ENCODE results near the gene TRAPPC6A. TPM values are rescaled to one million over a fixed set of nuclear protein-coding genes. Genes with fewer than 3 reads are reported as not detected.

TRAPPC6A gene
- total and polyA plus RNA-seq, 2 of the 13 experiments (the other 11 are each of a cell fraction or from before 2014, with no cell fraction given) = 6.5 to 21.0 TPM

DNA sequence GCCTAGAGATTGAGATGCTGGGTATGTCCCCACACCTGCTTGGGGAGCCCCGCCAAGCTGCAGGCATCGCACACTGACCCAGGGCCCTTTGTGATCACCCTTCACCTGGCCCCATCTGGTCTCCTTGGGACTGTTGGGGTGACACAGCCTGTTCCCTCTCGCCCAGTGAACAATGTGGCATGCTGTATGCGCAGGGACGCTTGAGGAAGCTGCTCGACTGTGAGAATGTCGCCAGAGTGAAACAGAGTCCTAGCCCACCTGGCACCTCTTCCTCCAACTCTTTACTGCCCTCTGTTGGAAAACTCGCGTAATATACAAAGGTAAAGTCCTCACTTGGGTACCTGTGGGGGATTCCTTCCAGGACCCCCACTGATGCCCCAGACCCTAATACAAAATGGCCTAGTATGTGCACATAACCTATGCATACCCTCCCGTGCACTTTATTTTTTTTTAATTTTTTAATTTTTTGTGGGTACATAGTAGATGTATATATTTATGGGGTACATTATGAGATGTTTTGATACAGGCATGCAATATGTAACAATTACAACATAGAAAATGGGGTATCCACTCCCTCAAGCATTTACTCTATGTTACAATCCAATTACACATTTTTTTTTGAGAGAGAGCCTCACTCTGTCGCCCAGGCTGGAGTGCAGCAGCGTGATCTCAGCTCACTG is 9.5 kb upstream of the TRAPPC6A start (continued):
- TF ChIP-seq ZNF639 (CRISPR knock-in tag; conservative IDR thresholded peaks at IDR 0.05) (no peak), RBFOX2 (IDR thresholded peaks at IDR 0.05; ENCODE audit: low read depth, low read length) (no peak), ZNF382 (CRISPR knock-in tag; IDR thresholded peaks at IDR 0.05; ENCODE audit: borderline replicate concordance) (no peak), PCBP2 (optimal IDR thresholded peaks at IDR 0.05; ENCODE audit: low read depth, low read length, poor library complexity, severe bottlenecking) (no peak), PHF20 (CRISPR knock-in tag; IDR thresholded peaks at IDR 0.05) (no peak), KDM6A (CRISPR knock-in tag; IDR thresholded peaks at IDR 0.05; ENCODE audit: low read depth) (no peak), ZNF878 (CRISPR knock-in tag; IDR thresholded peaks at IDR 0.05) (no peak)
- TF ChIP-seq, protein P1, sequence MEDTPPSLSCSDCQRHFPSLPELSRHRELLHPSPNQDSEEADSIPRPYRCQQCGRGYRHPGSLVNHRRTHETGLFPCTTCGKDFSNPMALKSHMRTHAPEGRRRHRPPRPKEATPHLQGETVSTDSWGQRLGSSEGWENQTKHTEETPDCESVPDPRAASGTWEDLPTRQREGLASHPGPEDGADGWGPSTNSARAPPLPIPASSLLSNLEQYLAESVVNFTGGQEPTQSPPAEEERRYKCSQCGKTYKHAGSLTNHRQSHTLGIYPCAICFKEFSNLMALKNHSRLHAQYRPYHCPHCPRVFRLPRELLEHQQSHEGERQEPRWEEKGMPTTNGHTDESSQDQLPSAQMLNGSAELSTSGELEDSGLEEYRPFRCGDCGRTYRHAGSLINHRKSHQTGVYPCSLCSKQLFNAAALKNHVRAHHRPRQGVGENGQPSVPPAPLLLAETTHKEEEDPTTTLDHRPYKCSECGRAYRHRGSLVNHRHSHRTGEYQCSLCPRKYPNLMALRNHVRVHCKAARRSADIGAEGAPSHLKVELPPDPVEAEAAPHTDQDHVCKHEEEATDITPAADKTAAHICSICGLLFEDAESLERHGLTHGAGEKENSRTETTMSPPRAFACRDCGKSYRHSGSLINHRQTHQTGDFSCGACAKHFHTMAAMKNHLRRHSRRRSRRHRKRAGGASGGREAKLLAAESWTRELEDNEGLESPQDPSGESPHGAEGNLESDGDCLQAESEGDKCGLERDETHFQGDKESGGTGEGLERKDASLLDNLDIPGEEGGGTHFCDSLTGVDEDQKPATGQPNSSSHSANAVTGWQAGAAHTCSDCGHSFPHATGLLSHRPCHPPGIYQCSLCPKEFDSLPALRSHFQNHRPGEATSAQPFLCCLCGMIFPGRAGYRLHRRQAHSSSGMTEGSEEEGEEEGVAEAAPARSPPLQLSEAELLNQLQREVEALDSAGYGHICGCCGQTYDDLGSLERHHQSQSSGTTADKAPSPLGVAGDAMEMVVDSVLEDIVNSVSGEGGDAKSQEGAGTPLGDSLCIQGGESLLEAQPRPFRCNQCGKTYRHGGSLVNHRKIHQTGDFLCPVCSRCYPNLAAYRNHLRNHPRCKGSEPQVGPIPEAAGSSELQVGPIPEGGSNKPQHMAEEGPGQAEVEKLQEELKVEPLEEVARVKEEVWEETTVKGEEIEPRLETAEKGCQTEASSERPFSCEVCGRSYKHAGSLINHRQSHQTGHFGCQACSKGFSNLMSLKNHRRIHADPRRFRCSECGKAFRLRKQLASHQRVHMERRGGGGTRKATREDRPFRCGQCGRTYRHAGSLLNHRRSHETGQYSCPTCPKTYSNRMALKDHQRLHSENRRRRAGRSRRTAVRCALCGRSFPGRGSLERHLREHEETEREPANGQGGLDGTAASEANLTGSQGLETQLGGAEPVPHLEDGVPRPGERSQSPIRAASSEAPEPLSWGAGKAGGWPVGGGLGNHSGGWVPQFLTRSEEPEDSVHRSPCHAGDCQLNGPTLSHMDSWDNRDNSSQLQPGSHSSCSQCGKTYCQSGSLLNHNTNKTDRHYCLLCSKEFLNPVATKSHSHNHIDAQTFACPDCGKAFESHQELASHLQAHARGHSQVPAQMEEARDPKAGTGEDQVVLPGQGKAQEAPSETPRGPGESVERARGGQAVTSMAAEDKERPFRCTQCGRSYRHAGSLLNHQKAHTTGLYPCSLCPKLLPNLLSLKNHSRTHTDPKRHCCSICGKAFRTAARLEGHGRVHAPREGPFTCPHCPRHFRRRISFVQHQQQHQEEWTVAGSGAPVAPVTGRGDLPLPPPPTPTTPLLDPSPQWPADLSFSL (CRISPR knock-in tag; IDR thresholded peaks at IDR 0.05) = 0 out of 2 replicates have a peak, but pooled peaks have one; percentile 32
- TF ChIP-seq, protein P2, sequence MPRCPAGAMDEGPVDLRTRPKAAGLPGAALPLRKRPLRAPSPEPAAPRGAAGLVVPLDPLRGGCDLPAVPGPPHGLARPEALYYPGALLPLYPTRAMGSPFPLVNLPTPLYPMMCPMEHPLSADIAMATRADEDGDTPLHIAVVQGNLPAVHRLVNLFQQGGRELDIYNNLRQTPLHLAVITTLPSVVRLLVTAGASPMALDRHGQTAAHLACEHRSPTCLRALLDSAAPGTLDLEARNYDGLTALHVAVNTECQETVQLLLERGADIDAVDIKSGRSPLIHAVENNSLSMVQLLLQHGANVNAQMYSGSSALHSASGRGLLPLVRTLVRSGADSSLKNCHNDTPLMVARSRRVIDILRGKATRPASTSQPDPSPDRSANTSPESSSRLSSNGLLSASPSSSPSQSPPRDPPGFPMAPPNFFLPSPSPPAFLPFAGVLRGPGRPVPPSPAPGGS (CRISPR knock-in tag; IDR thresholded peaks at IDR 0.05) = no peak
- TF ChIP-seq, protein P3, sequence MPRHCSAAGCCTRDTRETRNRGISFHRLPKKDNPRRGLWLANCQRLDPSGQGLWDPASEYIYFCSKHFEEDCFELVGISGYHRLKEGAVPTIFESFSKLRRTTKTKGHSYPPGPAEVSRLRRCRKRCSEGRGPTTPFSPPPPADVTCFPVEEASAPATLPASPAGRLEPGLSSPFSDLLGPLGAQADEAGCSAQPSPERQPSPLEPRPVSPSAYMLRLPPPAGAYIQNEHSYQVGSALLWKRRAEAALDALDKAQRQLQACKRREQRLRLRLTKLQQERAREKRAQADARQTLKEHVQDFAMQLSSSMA (CRISPR knock-in tag; IDR thresholded peaks at IDR 0.05) = no peak
- TF ChIP-seq, protein P4, sequence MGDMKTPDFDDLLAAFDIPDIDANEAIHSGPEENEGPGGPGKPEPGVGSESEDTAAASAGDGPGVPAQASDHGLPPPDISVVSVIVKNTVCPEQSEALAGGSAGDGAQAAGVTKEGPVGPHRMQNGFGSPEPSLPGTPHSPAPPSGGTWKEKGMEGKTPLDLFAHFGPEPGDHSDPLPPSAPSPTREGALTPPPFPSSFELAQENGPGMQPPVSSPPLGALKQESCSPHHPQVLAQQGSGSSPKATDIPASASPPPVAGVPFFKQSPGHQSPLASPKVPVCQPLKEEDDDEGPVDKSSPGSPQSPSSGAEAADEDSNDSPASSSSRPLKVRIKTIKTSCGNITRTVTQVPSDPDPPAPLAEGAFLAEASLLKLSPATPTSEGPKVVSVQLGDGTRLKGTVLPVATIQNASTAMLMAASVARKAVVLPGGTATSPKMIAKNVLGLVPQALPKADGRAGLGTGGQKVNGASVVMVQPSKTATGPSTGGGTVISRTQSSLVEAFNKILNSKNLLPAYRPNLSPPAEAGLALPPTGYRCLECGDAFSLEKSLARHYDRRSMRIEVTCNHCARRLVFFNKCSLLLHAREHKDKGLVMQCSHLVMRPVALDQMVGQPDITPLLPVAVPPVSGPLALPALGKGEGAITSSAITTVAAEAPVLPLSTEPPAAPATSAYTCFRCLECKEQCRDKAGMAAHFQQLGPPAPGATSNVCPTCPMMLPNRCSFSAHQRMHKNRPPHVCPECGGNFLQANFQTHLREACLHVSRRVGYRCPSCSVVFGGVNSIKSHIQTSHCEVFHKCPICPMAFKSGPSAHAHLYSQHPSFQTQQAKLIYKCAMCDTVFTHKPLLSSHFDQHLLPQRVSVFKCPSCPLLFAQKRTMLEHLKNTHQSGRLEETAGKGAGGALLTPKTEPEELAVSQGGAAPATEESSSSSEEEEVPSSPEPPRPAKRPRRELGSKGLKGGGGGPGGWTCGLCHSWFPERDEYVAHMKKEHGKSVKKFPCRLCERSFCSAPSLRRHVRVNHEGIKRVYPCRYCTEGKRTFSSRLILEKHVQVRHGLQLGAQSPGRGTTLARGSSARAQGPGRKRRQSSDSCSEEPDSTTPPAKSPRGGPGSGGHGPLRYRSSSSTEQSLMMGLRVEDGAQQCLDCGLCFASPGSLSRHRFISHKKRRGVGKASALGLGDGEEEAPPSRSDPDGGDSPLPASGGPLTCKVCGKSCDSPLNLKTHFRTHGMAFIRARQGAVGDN (CRISPR knock-in tag; IDR thresholded peaks at IDR 0.05) = peak; percentile 37; the same call in 1 of the 2 replicates

Measured in HepG2 (cell line).